ENCODE data around the gene PARD3B.

DNA sequence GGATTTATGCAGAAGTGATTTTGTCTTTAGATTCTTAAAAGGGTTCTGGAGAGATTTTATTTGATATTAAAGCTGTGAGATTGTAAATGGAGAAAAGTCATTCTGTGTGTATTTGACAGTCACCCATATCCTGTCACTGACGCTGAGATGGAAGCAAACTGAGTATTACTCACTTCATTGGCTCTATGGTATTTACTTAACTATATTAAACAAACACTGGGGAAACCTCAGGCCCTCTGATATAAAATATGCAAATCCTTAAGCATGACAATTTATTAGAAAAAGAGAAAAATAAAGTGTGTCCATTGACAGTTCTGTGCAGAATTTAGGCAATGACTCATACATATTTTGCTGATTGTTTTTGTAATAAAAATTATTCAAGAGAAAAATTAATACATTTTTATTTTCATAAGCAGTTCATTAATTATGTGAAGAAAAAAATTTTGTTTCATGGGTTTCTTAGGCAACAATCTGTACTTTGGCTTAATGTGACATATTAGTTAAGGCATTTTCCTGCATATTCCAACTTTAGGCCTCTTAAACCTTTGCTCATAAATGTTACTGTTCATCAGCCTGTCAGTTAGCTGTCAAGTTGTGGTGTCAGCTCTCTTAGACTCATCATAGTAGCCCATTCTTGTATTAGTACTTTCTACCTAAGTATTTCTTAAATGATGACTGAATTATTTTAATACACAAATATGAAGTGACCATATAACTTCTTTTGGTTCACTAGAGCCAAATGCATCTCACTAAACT lies 99.9 kb downstream of the PARD3B start:
- TF ChIP-seq, protein P1, sequence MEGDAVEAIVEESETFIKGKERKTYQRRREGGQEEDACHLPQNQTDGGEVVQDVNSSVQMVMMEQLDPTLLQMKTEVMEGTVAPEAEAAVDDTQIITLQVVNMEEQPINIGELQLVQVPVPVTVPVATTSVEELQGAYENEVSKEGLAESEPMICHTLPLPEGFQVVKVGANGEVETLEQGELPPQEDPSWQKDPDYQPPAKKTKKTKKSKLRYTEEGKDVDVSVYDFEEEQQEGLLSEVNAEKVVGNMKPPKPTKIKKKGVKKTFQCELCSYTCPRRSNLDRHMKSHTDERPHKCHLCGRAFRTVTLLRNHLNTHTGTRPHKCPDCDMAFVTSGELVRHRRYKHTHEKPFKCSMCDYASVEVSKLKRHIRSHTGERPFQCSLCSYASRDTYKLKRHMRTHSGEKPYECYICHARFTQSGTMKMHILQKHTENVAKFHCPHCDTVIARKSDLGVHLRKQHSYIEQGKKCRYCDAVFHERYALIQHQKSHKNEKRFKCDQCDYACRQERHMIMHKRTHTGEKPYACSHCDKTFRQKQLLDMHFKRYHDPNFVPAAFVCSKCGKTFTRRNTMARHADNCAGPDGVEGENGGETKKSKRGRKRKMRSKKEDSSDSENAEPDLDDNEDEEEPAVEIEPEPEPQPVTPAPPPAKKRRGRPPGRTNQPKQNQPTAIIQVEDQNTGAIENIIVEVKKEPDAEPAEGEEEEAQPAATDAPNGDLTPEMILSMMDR (IDR thresholded peaks at IDR 0.05) = no peak
- TF ChIP-seq TCF7L2 (IDR thresholded peaks at IDR 0.05; ENCODE audit: low read depth, low read length) (no peak), POLR2AphosphoS5 (IDR thresholded peaks at IDR 0.05; ENCODE audit: low read depth, low read length) (no peak), SIN3A (IDR thresholded peaks at IDR 0.05; ENCODE audit: borderline replicate concordance, insufficient read depth, low read depth, low read length) (no peak)
- TF ChIP-seq, protein P2, sequence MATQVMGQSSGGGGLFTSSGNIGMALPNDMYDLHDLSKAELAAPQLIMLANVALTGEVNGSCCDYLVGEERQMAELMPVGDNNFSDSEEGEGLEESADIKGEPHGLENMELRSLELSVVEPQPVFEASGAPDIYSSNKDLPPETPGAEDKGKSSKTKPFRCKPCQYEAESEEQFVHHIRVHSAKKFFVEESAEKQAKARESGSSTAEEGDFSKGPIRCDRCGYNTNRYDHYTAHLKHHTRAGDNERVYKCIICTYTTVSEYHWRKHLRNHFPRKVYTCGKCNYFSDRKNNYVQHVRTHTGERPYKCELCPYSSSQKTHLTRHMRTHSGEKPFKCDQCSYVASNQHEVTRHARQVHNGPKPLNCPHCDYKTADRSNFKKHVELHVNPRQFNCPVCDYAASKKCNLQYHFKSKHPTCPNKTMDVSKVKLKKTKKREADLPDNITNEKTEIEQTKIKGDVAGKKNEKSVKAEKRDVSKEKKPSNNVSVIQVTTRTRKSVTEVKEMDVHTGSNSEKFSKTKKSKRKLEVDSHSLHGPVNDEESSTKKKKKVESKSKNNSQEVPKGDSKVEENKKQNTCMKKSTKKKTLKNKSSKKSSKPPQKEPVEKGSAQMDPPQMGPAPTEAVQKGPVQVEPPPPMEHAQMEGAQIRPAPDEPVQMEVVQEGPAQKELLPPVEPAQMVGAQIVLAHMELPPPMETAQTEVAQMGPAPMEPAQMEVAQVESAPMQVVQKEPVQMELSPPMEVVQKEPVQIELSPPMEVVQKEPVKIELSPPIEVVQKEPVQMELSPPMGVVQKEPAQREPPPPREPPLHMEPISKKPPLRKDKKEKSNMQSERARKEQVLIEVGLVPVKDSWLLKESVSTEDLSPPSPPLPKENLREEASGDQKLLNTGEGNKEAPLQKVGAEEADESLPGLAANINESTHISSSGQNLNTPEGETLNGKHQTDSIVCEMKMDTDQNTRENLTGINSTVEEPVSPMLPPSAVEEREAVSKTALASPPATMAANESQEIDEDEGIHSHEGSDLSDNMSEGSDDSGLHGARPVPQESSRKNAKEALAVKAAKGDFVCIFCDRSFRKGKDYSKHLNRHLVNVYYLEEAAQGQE (IDR thresholded peaks at IDR 0.05; ENCODE audit: insufficient read depth in 1 of 2, low read depth in 2 of 2, low read length in 1 of 2) = no peak

Measured in Panc1 (cell line).